ENCODE data around the gene GPRIN1.

GRCh38 chr5:176562189-176562588, 47.8 kb downstream of the GPRIN1 start:
- TF ChIP-seq CTCF (IDR thresholded peaks at IDR 0.05) (no peak), POLR2A (IDR thresholded peaks at IDR 0.05) (no peak), EP300 (IDR thresholded peaks at IDR 0.05) (no peak)
